Neural cell (in vitro differentiated cells): Measurements from ENCODE around the gene CPSF3. TPM values are rescaled to one million over a fixed set of nuclear protein-coding genes. Genes with fewer than 3 reads are reported as not detected.

Experiments used
- H2AFZ ChIP-seq: fragments of 200-600, 300-800 bp; sonication (generic), shearing (Covaris generic); 2 replicates; pipeline ENCODE4 v1.6.0; 2014; ENCODE audit warnings: low read depth, mild to moderate bottlenecking, antibody characterized with exemption, low read length, moderate library complexity
- H3F3A ChIP-seq: fragments of 200-600 bp; shearing (Covaris generic); 2 replicates; pipeline ENCODE4 v1.6.1; 2016; ENCODE audit warnings: mild to moderate bottlenecking, moderate library complexity, mixed read lengths, antibody characterized with exemption, low read length; ENCODE audit not compliant: insufficient read depth, poor library complexity, severe bottlenecking
- H3K27ac ChIP-seq: fragments of 200-600, 300-800 bp; sonication (generic), shearing (Covaris generic); 2 replicates; pipeline ENCODE4 v1.5.1; 2014; ENCODE audit warnings: mild to moderate bottlenecking, low read length, moderate library complexity
- H3K27me3 ChIP-seq: fragments of 300-800, 200-600 bp; sonication (generic), shearing (Covaris generic); 2 replicates; pipeline ENCODE4 v1.6.0; 2014; ENCODE audit warnings: mild to moderate bottlenecking, low read depth, low read length, moderate library complexity; ENCODE audit not compliant: insufficient read depth
- H3K36me3 ChIP-seq: fragments of 300-800, 200-600 bp; sonication (generic), shearing (Covaris generic); 2 replicates; pipeline ENCODE4 v1.5.1; 2014; ENCODE audit warnings: mild to moderate bottlenecking, antibody characterized with exemption, low read length, moderate library complexity; ENCODE audit not compliant: insufficient read depth
- H3K4me2 ChIP-seq: fragments of 300-800, 200-600 bp; sonication (generic), shearing (Covaris generic); 2 replicates; pipeline ENCODE4 v1.6.0; 2014; ENCODE audit warnings: mild to moderate bottlenecking, low read length
- H3K4me3 ChIP-seq: fragments of 300-800, 200-600 bp; sonication (generic), shearing (Covaris generic); 2 replicates; pipeline ENCODE4 v1.5.1; 2014; ENCODE audit warnings: mild to moderate bottlenecking, low read length, moderate library complexity
- H3K79me2 ChIP-seq: fragments of 200-600 bp; shearing (Covaris generic); replicated peaks from 2 replicates; pipeline ENCODE4 v1.6.0; 2014; ENCODE audit warnings: mild to moderate bottlenecking, low read length, moderate library complexity; ENCODE audit not compliant: insufficient read depth
- H3K9ac ChIP-seq: fragments of 300-800, 200-600 bp; sonication (generic), shearing (Covaris generic); 2 replicates; pipeline ENCODE4 v1.6.1; 2016; ENCODE audit warnings: mild to moderate bottlenecking, low read length, mixed read lengths
- H3K9me2 ChIP-seq: fragments of 200-600 bp; shearing (Covaris generic); 2 replicates; pipeline ENCODE4 v1.6.1; 2016; ENCODE audit warnings: mild to moderate bottlenecking, low read length, mixed read lengths; ENCODE audit not compliant: insufficient read depth
- H3K9me3 ChIP-seq: fragments of 200-600, 300-800 bp; sonication (generic), shearing (Covaris generic); 2 replicates; pipeline ENCODE4 v1.6.1; 2016; ENCODE audit warnings: mild to moderate bottlenecking, mixed run types, low read length, moderate library complexity, mixed read lengths
- H4K20me1 ChIP-seq: fragments of 200-600 bp; shearing (Covaris generic); 2 replicates; pipeline ENCODE4 v1.6.1; 2016; ENCODE audit warnings: mild to moderate bottlenecking, mixed run types; ENCODE audit not compliant: insufficient read depth
- CTCF ChIP-seq: fragments of 450-650 bp; IDR thresholded peaks from 2 replicates; pipeline ENCODE4 v1.5.1; 2014; ENCODE audit warnings: antibody characterized with exemption, mild to moderate bottlenecking, moderate library complexity; ENCODE audit not compliant: poor library complexity, severe bottlenecking
- EP300 ChIP-seq: fragments of 450-650 bp; conservative IDR thresholded peaks from 2 replicates; pipeline ENCODE4 v1.6.1; 2014; ENCODE audit warnings: antibody characterized with exemption, mild to moderate bottlenecking, moderate library complexity; ENCODE audit not compliant: poor library complexity, severe bottlenecking
- EZH2 ChIP-seq: fragments of 200-600, 300-800 bp; shearing (Covaris generic), sonication (generic); IDR thresholded peaks from 2 replicates; pipeline ENCODE4 v1.6.1; 2014; ENCODE audit warnings: antibody characterized with exemption, low read length, borderline replicate concordance, mild to moderate bottlenecking; ENCODE audit not compliant: insufficient read depth, poor library complexity, severe bottlenecking
- MXI1 ChIP-seq: fragments of 450-650 bp; conservative IDR thresholded peaks from 2 replicates; pipeline ENCODE4 v1.6.1; 2014; ENCODE audit warnings: antibody characterized with exemption, mild to moderate bottlenecking; ENCODE audit not compliant: poor library complexity, severe bottlenecking
- POLR2AphosphoS5 ChIP-seq: IDR thresholded peaks from 2 replicates; pipeline ENCODE4 v1.6.1; 2012
- RAD21 ChIP-seq: fragments of 450-650 bp; conservative IDR thresholded peaks from 2 replicates; pipeline ENCODE4 v1.6.1; 2014; ENCODE audit warnings: antibody characterized with exemption, mild to moderate bottlenecking, moderate library complexity
- REST ChIP-seq: IDR thresholded peaks from 2 replicates; pipeline ENCODE4 v1.6.1; 2012; ENCODE audit warnings: borderline replicate concordance
- SMC3 ChIP-seq: fragments of 450-650 bp; conservative IDR thresholded peaks from 2 replicates; pipeline ENCODE4 v1.6.1; 2014; ENCODE audit warnings: antibody characterized with exemption, mild to moderate bottlenecking, moderate library complexity; ENCODE audit not compliant: poor library complexity
- TAF1 ChIP-seq: IDR thresholded peaks from 2 replicates; pipeline ENCODE4 v1.6.1; 2012; ENCODE audit warnings: low read depth
- polyA plus RNA-seq: library from polyadenylated mRNA; depleted of rRNA; stranded (reverse); fragments of >200 nt; gene quantifications from 2 replicates; pipeline ENCODE4 v1.2.3, GENCODE V29; 2014

The CPSF3 gene
- polyA plus RNA-seq, 1 donor from 2014 or later: 56.0 TPM

GRCh38 chr2:9398881-9399780, 24.3 kb upstream of the CPSF3 start:
- Histone ChIP-seq H3K9me3 (no peaks in the 10 kb centered on the region), H3K9me2 (no peaks in the 10 kb centered on the region), H3K27me3 (no peaks in the 10 kb centered on the region), H3K27ac (no peak overlapping the region), H3F3A (no peaks in the 10 kb centered on the region), H2AFZ (no peak overlapping the region), H3K4me2 (no peak overlapping the region), H3K4me3 (no peak overlapping the region), H3K9ac (no peak overlapping the region), H3K36me3 (no peaks in the 10 kb centered on the region), H3K79me2 (no peaks in the 10 kb centered on the region), H4K20me1 (no peaks in the 10 kb centered on the region)
- TF ChIP-seq SMC3 (no peak), TAF1 (no peak), RAD21 (no peak), REST (no peak), EZH2 (no peak)

- no peak overlapping the region for H3K4me2 ChIP-seq
- TF ChIP-seq EZH2: no peak
- no peak for TF ChIP-seq POLR2AphosphoS5
- no peak for TF ChIP-seq REST
- no peak for TF ChIP-seq CTCF
- TF ChIP-seq EP300: no peak
- TF ChIP-seq TAF1: no peak
- TF ChIP-seq SMC3: no peak
- no peak for TF ChIP-seq MXI1
- no peak for TF ChIP-seq RAD21
- no peaks in the 10 kb centered on the region for H3K27me3 ChIP-seq
- H3K9me3 ChIP-seq: no peaks in the 10 kb centered on the region
- H3K4me3 ChIP-seq: no peak overlapping the region
- H3K27ac ChIP-seq: no peak overlapping the region
- H3K79me2 ChIP-seq: no peaks in the 10 kb centered on the region
- no peak overlapping the region for H3K9ac ChIP-seq
- peaks cover 5% of the 10 kb centered on the region for H3K36me3 ChIP-seq
- no peak overlapping the region for H2AFZ ChIP-seq
- H4K20me1 ChIP-seq: no peaks in the 10 kb centered on the region
- H3K9me2 ChIP-seq: no peaks in the 10 kb centered on the region
- H3F3A ChIP-seq: no peaks in the 10 kb centered on the region
Observed at GRCh38 chr2:9400268-9401058, 23.0 kb upstream of the CPSF3 start.
